Loucy (cell line): ENCODE data around the gene GPR55.

Experiments
- EZH2phosphoT487 ChIP-seq: fragments of 200-600 bp; IDR thresholded peaks from 2 replicates; pipeline ENCODE4 v1.6.1; 2018; ENCODE audit warnings: antibody characterized with exemption, mild to moderate bottlenecking, moderate library complexity, borderline replicate concordance
- TF ChIP-seq, protein P1 (sequence below): fragments of 200-600 bp; sonication (generic); conservative IDR thresholded peaks from 2 replicates; pipeline ENCODE4 v1.5.1; 2014; ENCODE audit warnings: mild to moderate bottlenecking, antibody characterized with exemption, low read length

DNA sequence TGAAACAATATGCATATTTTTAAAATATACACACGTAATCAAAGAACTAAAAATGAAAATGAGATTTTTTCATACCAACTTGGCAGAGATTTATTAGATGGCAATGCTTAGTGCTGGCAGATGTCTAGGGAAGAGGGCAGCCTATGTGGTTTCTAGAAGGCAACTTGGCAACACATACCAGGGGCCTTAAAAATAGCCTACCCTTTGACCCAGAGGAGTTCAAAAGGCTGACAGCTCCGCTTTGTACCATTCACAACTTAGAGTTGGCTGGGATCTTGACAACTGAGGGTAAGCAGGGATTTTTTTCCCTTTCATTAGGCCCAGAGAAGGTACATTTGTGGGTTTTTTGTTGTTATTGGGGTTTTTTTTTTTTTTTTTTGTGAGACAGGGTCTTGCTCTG is 26.4 kb upstream of the GPR55 start:
- TF ChIP-seq, protein P1, sequence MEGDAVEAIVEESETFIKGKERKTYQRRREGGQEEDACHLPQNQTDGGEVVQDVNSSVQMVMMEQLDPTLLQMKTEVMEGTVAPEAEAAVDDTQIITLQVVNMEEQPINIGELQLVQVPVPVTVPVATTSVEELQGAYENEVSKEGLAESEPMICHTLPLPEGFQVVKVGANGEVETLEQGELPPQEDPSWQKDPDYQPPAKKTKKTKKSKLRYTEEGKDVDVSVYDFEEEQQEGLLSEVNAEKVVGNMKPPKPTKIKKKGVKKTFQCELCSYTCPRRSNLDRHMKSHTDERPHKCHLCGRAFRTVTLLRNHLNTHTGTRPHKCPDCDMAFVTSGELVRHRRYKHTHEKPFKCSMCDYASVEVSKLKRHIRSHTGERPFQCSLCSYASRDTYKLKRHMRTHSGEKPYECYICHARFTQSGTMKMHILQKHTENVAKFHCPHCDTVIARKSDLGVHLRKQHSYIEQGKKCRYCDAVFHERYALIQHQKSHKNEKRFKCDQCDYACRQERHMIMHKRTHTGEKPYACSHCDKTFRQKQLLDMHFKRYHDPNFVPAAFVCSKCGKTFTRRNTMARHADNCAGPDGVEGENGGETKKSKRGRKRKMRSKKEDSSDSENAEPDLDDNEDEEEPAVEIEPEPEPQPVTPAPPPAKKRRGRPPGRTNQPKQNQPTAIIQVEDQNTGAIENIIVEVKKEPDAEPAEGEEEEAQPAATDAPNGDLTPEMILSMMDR: no peak
- no peak for TF ChIP-seq EZH2phosphoT487
